ENCODE results near the gene USP32. TPM values are rescaled to one million over a fixed set of nuclear protein-coding genes. Genes with fewer than 3 reads are reported as not detected.
A peak's percentile ranks its signal among the peaks of the same experiment; 100 is the strongest.

The USP32 gene
- total and polyA plus RNA-seq, 10 of the 15 experiments (the other 5 are each of a cell fraction or from before 2014, with no cell fraction given): 7.8 to 37.3 (median 25.5) TPM

DNA sequence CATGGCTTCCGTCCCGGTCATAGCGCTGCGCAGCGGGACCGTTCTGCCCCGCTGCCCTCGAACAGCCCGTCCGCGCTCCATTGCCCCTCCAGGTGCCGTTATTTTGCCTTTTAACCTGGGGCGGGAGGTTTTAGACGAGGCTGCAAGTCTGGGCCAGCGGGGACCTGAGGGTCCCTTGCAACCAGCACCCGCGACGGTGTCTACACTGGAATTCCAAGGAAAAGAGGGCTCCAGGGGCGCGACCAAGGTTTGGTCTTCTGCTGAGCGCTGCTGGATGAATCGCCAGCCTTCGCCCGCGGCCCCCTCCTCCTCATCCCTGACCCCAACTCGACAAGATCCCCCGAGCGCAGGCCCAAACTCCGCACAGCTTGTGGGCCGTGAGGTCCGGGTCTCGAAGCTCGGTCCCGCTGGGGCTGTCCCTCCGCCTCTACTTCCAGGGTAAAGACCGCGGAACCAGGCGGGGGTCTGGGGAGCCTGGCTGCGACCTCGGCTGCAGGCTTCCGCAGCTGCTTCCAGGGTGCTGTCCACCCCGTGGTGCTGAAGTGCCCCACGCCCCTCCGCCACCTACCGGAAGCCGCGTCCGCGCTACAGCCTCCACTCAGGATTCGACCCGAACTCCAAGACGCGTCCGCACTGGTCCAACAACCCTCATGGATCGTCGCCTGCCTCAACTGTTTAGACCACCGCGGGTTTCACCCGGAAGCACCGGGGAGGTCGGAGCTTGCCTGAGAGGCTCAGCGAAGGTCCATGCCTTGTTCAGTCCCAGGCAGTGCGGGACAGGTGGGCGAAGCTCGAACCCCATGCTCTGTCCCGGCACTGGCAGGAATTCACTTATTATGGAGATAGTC, 252.3 kb downstream of the USP32 start (continued):
- TF ChIP-seq, protein P1, sequence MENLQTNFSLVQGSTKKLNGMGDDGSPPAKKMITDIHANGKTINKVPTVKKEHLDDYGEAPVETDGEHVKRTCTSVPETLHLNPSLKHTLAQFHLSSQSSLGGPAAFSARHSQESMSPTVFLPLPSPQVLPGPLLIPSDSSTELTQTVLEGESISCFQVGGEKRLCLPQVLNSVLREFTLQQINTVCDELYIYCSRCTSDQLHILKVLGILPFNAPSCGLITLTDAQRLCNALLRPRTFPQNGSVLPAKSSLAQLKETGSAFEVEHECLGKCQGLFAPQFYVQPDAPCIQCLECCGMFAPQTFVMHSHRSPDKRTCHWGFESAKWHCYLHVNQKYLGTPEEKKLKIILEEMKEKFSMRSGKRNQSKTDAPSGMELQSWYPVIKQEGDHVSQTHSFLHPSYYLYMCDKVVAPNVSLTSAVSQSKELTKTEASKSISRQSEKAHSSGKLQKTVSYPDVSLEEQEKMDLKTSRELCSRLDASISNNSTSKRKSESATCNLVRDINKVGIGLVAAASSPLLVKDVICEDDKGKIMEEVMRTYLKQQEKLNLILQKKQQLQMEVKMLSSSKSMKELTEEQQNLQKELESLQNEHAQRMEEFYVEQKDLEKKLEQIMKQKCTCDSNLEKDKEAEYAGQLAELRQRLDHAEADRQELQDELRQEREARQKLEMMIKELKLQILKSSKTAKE (IDR thresholded peaks at IDR 0.05; ENCODE audit: low read depth, poor library complexity, severe bottlenecking): no peak
- TF ChIP-seq IKZF2 (IDR thresholded peaks at IDR 0.05) (no peak), BACH1 (IDR thresholded peaks at IDR 0.05; ENCODE audit: borderline replicate concordance) (no peak), SP1 (IDR thresholded peaks at IDR 0.05; ENCODE audit: low read depth, low read length) (no peak), HCFC1 (IDR thresholded peaks at IDR 0.05; ENCODE audit: low read length) (no peak), HDAC2 (IDR thresholded peaks at IDR 0.05) (no peak), CREB1 (IDR thresholded peaks at IDR 0.05; ENCODE audit: low read depth) (no peak), TCF12 (IDR thresholded peaks at IDR 0.05; ENCODE audit: low read depth, low read length) (0 out of 2 replicates have a peak, but pooled peaks have one; percentile 54), LARP7 (IDR thresholded peaks at IDR 0.05) (0 out of 2 replicates have a peak, but pooled peaks have one; percentile 43), CREM (IDR thresholded peaks at IDR 0.05; ENCODE audit: low read depth) (no peak), RCOR1 (conservative IDR thresholded peaks at IDR 0.05; ENCODE audit: low read depth, low read length) (peak; percentile 83; the same call in 1 of the 2 replicates)
- TF ChIP-seq, protein P2, sequence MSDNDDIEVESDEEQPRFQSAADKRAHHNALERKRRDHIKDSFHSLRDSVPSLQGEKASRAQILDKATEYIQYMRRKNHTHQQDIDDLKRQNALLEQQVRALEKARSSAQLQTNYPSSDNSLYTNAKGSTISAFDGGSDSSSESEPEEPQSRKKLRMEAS (IDR thresholded peaks at IDR 0.05; ENCODE audit: low read depth, low read length): peak; percentile 32; the same call in 1 of the 2 replicates

Data from GM12878 (cell line).